B cell (primary cell): ENCODE results near the gene EPX. TPM values are rescaled to one million over a fixed set of nuclear protein-coding genes. Genes with fewer than 3 reads are reported as not detected.

Experiments
- ATAC-seq: fragments of 200-7000 bp; cut with Tn5 transposase; one replicate; pipeline ENCODE4 v1.10.0; 2021; ENCODE audit warnings: low read depth, mild to moderate bottlenecking, moderate number of reproducible peaks, moderate library complexity
- CTCF ChIA-PET: fragments of 350-600 bp; sonication (Branson Sonifier 250); formaldehyde crosslinking; loops from one replicate; lab custom pipeline; 2021; ENCODE audit warnings: antibody characterized with exemption, inconsistent platforms; lab: Charles Lee
- POLR2A ChIA-PET: fragments of 350-600 bp; sonication (Branson Sonifier 250); formaldehyde crosslinking; loops from one replicate; lab custom pipeline; 2021; ENCODE audit warnings: antibody characterized with exemption; lab: Charles Lee
- DNase-seq: peaks from one replicate; pipeline ENCODE4 v3.0.0; 2013
- H2AFZ ChIP-seq: 2 replicates; pipeline ENCODE4 v1.6.1; 2012; ENCODE audit warnings: mild to moderate bottlenecking, low read depth, low read length; ENCODE audit not compliant: insufficient read depth, poor library complexity, severe bottlenecking
- H3K27ac ChIP-seq, 2 donors: 1 replicate in 1 of 2; 2 replicates in 1 of 2; pipeline ENCODE4 v1.5.1; 2012 to 2013; ENCODE audit warnings: low read length in 2 of 2, mild to moderate bottlenecking in 2 of 2, moderate library complexity in 1 of 2
- H3K27me3 ChIP-seq, 4 experiments: fragments of 200-600 bp in 1 of 4; sonication (generic) in 1 of 4; replicated peaks in 1 of 4; 1 replicate in 2 of 4; 2 replicates in 2 of 4; pipeline versions ENCODE4 v1.6.1 to v1.7.0; 2013 to 2016; ENCODE audit warnings: low read length in 3 of 4, mild to moderate bottlenecking in 2 of 4, mixed read lengths in 1 of 4, moderate library complexity in 1 of 4; ENCODE audit not compliant: insufficient read depth in 4 of 4, control insufficient read depth in 3 of 4; ENCODE audit errors: control extremely low read depth in 1 of 4
- H3K36me3 ChIP-seq, 2 experiments: replicated peaks in 1 of 2; 1 replicate in 1 of 2; 2 replicates in 1 of 2; pipeline versions ENCODE4 v1.6.1 to v1.7.1; 2013; ENCODE audit warnings: low read length in 1 of 2; ENCODE audit not compliant: insufficient read depth in 2 of 2, control insufficient read depth in 1 of 2; ENCODE audit errors: control extremely low read depth in 1 of 2, extremely low read depth in 1 of 2
- H3K4me1 ChIP-seq, 2 donors: fragments of 200-600 bp in 1 of 2; sonication (generic) in 1 of 2; 1 replicate in 1 of 2; 2 replicates in 1 of 2; pipeline versions ENCODE4 v1.5.1 to v1.6.1; 2013 to 2017; ENCODE audit warnings: low read length in 2 of 2; ENCODE audit not compliant: control insufficient read depth in 2 of 2, insufficient read depth in 2 of 2
- H3K4me2 ChIP-seq: replicated peaks from 2 replicates; pipeline ENCODE3; 2012; ENCODE audit warnings: mild to moderate bottlenecking, low read depth, low read length; ENCODE audit not compliant: poor library complexity, severe bottlenecking
- H3K4me3 ChIP-seq, 5 experiments: fragments of 200-600 bp in 1 of 5; sonication (generic) in 1 of 5; 1 replicate in 3 of 5; 2 replicates in 2 of 5; pipeline versions ENCODE4 v1.5.1 to v1.7.0; 2011 to 2016; ENCODE audit warnings: low read length in 4 of 5, mild to moderate bottlenecking in 4 of 5, low read depth in 2 of 5, control low read depth in 1 of 5, moderate library complexity in 1 of 5; ENCODE audit not compliant: insufficient read depth in 1 of 5; ENCODE audit errors: control extremely low read depth in 1 of 5, extremely low read depth in 1 of 5
- H3K79me2 ChIP-seq: fragments of 200-600 bp; sonication (generic); one replicate; pipeline ENCODE4 v1.6.0; 2016; ENCODE audit warnings: low read length; ENCODE audit not compliant: control insufficient read depth, insufficient read depth
- H3K9ac ChIP-seq: fragments of 200-600 bp; sonication (generic); 2 replicates; pipeline ENCODE4 v1.6.1; 2017; ENCODE audit warnings: mild to moderate bottlenecking, low read length, moderate library complexity
- H3K9me3 ChIP-seq, 3 donors: one replicate each; pipeline versions ENCODE4 v1.6.1 to v1.7.1; 2013; ENCODE audit warnings: low read length in 2 of 3; ENCODE audit not compliant: control insufficient read depth in 2 of 3, insufficient read depth in 1 of 3; ENCODE audit errors: control extremely low read depth in 1 of 3
- H4K20me1 ChIP-seq: 2 replicates; pipeline ENCODE4 v1.6.0; 2012; ENCODE audit warnings: mild to moderate bottlenecking, low read length; ENCODE audit not compliant: insufficient read depth, control insufficient read depth, poor library complexity, severe bottlenecking
- H3K27ac Mint-ChIP-seq: one replicate; pipeline ENCODE4 v1.8.0; 2021; ENCODE audit warnings: mixed read lengths
- H3K27me3 Mint-ChIP-seq: one replicate; pipeline ENCODE4 v1.8.0; 2021; ENCODE audit warnings: mixed read lengths
- H3K4me1 Mint-ChIP-seq: one replicate; pipeline ENCODE4 v1.8.0; 2021; ENCODE audit warnings: mixed read lengths
- H3K4me3 Mint-ChIP-seq: one replicate; pipeline ENCODE4 v1.8.0; 2021; ENCODE audit warnings: mixed read lengths
- H3K9me3 Mint-ChIP-seq: one replicate; pipeline ENCODE4 v1.8.0; 2022; ENCODE audit warnings: mixed read lengths; ENCODE audit not compliant: insufficient read depth
- EZH2 ChIP-seq: IDR thresholded peaks from 2 replicates; pipeline ENCODE4 v1.6.1; 2012; ENCODE audit warnings: borderline replicate concordance, low read depth, mild to moderate bottlenecking, moderate library complexity, low read length; ENCODE audit not compliant: insufficient read depth, poor library complexity, severe bottlenecking
- WGBS: methylation state at CpG from one replicate; pipeline ENCODE4 v1.1.5; 2013; ENCODE audit warnings: missing lambda C conversion rate; ENCODE audit not compliant: insufficient coverage; 5-methylcytosine and 5-hydroxymethylcytosine counted together
- intact Hi-C: fragments of 100-400 bp; cut with micrococcal nuclease; formaldehyde crosslinking; loops from one replicate; pipeline ENCODE4 v1.10.0; 2022
- polyA plus RNA-seq: library from polyadenylated mRNA; depleted of rRNA; stranded (reverse); fragments of >200 nt; gene quantifications from 2 replicates; pipeline ENCODE4 v1.2.3, GENCODE V29; 2012
- total RNA-seq, 2 donors: library from RNA; stranded (reverse); fragments of 120-200 nt in 1 of 2; gene quantifications; 1 replicate in 1 of 2; 2 replicates in 1 of 2; pipeline versions ENCODE4 v1.2.3 to v1.2.4, GENCODE V29; 2013 to 2022
- TF ChIP-seq, protein P1 (sequence below): fragments of 200-600 bp; IDR thresholded peaks from one replicate; pipeline ENCODE4 v1.8.0; 2022; ENCODE audit warnings: antibody characterized with exemption, mild to moderate bottlenecking

EPX gene
- total and polyA plus RNA-seq, 2 donors (not counting 1 experiment from before 2014, with no cell fraction given) = not detected

DNA sequence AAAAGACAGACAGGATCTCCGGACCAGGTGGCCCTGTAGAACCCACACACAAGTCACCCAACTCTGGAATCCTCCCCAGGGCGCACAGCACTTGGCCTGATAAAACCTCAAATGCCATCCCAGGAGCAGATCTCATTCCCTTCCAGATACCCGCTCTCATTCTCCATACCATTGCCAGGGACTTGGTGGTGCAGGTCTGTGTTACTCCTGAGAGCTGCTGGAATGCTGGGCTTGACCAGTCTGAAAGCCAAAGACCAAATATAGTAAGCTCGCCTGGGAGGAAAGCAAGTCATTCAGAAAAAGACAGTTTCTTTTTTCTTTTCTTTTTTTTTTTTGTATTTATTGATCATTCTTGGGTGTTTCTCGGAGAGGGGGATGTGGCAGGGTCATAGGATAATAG is 15.8 kb downstream of the EPX start:
- CTCF ChIA-PET = interaction anchor here (0.9 kb wide), 1 partner anchor 227 kb away, joined by 3 read pairs; no protein-coding TSS in a partner anchor
- ATAC-seq (no peak), DNase-seq (no peak)
- H3K36me3 ChIP-seq = peaks cover 0 to 6% of the 10 kb centered on the region in 2 experiments
- H3K9me3 ChIP-seq = no peaks in the 10 kb centered on the region
- H2AFZ ChIP-seq = no peak overlapping the region
- no peaks in the 10 kb centered on the region for H4K20me1 ChIP-seq
- intact Hi-C loops = no loop called here
- H3K27me3 ChIP-seq = no peaks in the 10 kb centered on the region
- POLR2A ChIA-PET = no interaction called here
- TF ChIP-seq, protein P1, sequence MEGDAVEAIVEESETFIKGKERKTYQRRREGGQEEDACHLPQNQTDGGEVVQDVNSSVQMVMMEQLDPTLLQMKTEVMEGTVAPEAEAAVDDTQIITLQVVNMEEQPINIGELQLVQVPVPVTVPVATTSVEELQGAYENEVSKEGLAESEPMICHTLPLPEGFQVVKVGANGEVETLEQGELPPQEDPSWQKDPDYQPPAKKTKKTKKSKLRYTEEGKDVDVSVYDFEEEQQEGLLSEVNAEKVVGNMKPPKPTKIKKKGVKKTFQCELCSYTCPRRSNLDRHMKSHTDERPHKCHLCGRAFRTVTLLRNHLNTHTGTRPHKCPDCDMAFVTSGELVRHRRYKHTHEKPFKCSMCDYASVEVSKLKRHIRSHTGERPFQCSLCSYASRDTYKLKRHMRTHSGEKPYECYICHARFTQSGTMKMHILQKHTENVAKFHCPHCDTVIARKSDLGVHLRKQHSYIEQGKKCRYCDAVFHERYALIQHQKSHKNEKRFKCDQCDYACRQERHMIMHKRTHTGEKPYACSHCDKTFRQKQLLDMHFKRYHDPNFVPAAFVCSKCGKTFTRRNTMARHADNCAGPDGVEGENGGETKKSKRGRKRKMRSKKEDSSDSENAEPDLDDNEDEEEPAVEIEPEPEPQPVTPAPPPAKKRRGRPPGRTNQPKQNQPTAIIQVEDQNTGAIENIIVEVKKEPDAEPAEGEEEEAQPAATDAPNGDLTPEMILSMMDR = no peak
- no peak for TF ChIP-seq EZH2
- H3K9ac ChIP-seq = no peak overlapping the region
- no peaks in the 10 kb centered on the region for H3K4me1 ChIP-seq
- Mint-ChIP-seq H3K27me3 (no peaks in the 10 kb centered on the region), H3K4me1 (no peaks in the 10 kb centered on the region), H3K4me3 (no peak overlapping the region), H3K27ac (no peak overlapping the region), H3K9me3 (no peaks in the 10 kb centered on the region)
- no peak overlapping the region for H3K4me2 ChIP-seq
- no peak overlapping the region for H3K27ac ChIP-seq
- no peaks in the 10 kb centered on the region for H3K79me2 ChIP-seq
- 100% methylated on average over 1 of the region's 5 CpGs for WGBS
- H3K4me3 ChIP-seq = no peak overlapping the region

DNA sequence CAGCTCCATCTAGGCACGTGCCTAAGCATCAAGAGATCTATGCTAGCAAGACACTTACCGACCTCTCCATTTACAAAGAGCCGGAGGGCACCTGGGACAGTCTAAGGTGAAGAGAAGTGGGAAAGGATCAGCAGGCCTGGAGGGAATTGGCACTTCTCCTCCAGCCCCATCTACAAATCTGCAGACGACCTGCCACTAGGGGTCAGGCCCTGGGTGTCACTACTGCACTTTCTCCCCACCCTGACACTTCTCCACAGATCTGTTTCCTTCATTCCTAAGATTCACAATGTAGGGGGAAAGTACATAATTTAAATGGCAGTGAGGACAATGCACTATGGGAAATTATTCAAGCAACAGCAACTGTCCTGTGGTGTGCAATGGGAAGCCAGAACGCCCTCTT is 18.4 kb downstream of the EPX start:
- H3K9ac ChIP-seq = no peak overlapping the region
- H3K4me2 ChIP-seq = no peak overlapping the region
- H3K27me3 ChIP-seq = no peaks in the 10 kb centered on the region
- ATAC-seq = no peak
- H4K20me1 ChIP-seq = no peaks in the 10 kb centered on the region
- intact Hi-C loops = loop anchor here (10.0 kb wide), 1 partner anchor 356 kb away; the partner anchor contains the start of gene MRPS23
- Mint-ChIP-seq H3K27ac (no peak overlapping the region), H3K4me1 (peaks cover 1% of the 10 kb centered on the region), H3K9me3 (no peaks in the 10 kb centered on the region), H3K27me3 (no peaks in the 10 kb centered on the region), H3K4me3 (no peak overlapping the region)
- H3K36me3 ChIP-seq = peaks cover 0 to 6% of the 10 kb centered on the region in 2 experiments
- H3K4me3 ChIP-seq = no peak overlapping the region
- POLR2A ChIA-PET = interaction anchor here (0.7 kb wide), 2 partner anchors 137 to 1355 kb away, joined by 4 read pairs; no protein-coding TSS in a partner anchor
- TF ChIP-seq, protein P1 = no peak
- no peak for TF ChIP-seq EZH2
- no CpG with 5 or more reads among the region's 5 CpGs for WGBS
- no peak overlapping the region for H2AFZ ChIP-seq
- no peak for DNase-seq
- no peak overlapping the region for H3K27ac ChIP-seq
- no peaks in the 10 kb centered on the region for H3K79me2 ChIP-seq
- H3K4me1 ChIP-seq = no peaks in the 10 kb centered on the region
- no peaks in the 10 kb centered on the region for H3K9me3 ChIP-seq
- CTCF ChIA-PET = interaction anchor here (0.8 to 2.8 kb wide), 4 partner anchors 9 to 39 kb away, joined by 4 to 17 read pairs (median 9); no protein-coding TSS in a partner anchor
